Erythroblast (primary cell): ENCODE results near the gene PGP.

Experiments used
- DNase-seq, 2 experiments: peaks; one replicate each; lab custom pipeline; 2025; lab: John Stamatoyannopoulos, UW
- GATA1 ChIP-seq: IDR thresholded peaks from 2 replicates; pipeline ENCODE4 v1.6.1; 2011; ENCODE audit warnings: low read depth, mild to moderate bottlenecking, control low read depth, low read length, moderate library complexity
- POLR2A ChIP-seq: IDR thresholded peaks from 2 replicates; pipeline ENCODE4 v1.6.1; 2011; ENCODE audit warnings: mild to moderate bottlenecking, low read length

PGP gene

GRCh38 chr16:2195322-2196161, 19.1 kb downstream of the PGP start:
- TF ChIP-seq POLR2A (no peak), GATA1 (no peak)
- DNase-seq, result no peak

DNA sequence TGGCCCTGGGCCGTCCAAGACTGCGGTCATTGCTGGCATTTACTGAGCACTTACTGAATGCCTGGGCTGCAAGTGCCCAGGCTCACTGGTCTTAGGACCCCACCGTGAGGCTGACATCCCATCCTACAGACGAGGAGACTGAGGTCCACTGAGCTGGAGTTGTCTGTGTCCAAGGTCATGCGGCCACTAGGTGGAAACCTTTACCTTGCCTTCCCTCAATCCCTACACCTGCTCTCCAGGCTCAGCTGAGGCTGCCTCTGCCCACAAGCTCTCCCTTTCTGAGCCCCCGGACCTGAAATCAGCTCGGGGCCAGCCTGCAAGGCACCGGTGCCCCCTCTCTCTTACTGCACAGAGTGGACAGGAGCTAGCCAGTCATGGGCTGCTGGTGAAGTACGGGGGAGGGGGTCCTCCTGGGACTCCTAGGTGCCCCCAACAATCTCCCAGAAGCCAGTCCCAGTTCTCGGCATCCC, 19.8 kb downstream of the PGP start:
- DNase-seq, result peak; percentile 59 to 74
- TF ChIP-seq GATA1 (no peak), POLR2A (no peak)

DNA sequence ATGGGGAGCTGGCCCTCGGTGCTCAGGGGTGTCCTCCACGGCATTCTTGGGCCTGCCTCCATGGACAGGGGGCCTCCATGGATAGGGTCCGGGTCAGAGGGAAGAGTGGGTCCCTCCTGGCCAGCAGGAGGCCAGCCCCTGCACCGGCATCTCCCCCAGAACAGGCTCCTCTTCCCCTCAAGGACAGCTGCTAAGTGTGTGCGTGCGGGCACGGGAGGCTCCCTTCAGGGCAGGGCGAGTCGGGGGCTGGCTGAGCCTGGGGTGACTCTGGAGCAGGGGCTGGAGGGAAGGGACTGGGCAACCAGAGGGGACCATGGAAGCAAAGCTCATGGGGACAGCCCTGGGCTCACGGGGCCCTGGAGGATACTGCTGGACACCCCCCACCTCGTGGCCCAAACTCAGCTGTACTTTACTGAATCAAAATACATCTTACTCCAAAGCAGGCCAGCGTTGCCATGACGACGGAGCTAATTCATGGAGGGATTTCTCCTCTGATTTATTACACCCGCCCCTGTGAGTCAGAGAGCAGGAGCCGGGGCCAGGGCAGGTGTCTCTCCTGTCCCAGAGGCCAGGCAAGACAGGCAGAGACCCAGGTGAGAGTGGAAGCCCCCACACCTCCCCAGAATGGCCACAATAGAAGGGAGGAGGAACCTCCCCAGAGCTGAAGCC, 20.3 kb downstream of the PGP start:
- DNase-seq, result peak in 1 of 2 experiments; percentile 30
- TF ChIP-seq POLR2A (no peak), GATA1 (no peak)

GRCh38 chr16:2191446-2191706, 23.3 kb downstream of the PGP start:
- no peak for TF ChIP-seq POLR2A
- TF ChIP-seq GATA1, result no peak
- DNase-seq, result no peak

DNA sequence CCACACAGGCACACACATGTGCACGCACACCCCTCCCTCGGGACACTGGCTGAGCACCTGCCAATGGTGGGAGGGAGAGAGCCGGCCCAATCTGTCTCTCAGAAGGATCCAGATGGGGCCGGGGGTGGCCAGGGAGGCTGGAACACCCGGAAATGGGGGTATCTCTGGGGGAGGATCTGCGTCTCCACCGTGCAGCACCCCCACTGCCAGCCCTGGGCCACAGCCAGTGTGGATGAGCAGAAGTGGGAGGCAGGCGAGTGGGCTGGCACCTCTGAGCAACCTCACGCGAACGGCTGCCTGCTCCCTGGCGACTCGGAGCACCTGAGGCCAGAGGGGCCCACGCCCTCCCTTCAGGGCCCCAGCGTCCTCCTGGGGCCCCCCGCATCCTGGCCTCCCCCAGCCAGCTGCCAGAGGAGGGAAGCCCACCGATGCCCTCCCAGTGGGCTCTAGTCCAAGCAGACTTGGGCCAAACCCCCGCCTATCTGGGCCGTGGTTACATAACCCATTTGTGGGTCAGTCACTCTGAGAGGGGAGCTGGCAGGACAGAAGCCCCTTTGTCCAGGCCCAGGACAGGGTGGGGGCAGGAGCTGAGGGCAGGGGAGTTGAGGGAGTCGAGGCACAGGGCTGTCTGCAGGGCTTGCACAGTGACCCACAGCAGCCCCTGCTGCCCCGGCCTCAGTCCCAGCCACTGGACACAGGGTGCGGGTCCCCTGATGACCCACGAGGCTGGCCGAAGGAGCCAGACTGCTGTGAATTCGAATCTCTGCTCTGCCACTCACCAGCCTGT, 23.8 kb downstream of the PGP start:
- TF ChIP-seq GATA1 (no peak), POLR2A (no peak)
- no peak for DNase-seq

DNA sequence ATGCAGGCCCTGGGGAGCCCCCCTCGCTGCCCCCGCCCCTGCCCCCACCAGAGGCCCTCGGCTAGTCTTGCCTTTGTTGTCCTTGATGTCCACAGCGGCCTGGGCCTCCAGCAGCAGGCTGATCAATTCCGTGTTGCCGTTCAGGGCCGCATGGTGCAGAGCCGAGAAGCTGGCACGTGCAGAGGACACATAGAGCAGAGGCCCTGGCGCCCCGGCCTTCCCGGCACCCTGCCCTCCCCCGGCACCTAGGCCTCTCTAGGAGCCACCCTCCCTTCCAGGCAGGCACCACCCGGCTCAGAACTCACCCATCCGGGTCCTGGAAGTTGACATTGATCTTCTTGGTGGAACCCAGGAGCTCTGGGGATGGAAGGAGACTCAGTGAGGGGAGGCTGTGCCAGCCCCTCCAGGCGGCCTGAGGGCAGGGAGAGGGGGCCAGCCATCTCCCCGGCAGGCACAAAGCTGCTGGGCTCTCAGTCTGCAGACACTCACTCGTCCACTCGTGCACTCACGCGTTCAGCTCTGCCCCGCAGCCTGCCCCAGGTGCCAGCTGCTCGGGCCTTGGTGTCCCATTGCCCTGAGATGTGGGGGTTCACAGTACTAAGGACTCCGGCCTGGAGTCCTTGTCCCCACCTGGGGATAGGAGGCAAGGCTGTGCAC, 24.5 kb downstream of the PGP start:
- DNase-seq, result no peak
- no peak for TF ChIP-seq POLR2A
- no peak for TF ChIP-seq GATA1

GRCh38 chr16:2189252-2189893, 25.3 kb downstream of the PGP start:
- no peak for DNase-seq
- TF ChIP-seq POLR2A, result no peak
- no peak for TF ChIP-seq GATA1

- DNase-seq, result no peak
- TF ChIP-seq POLR2A (no peak), GATA1 (no peak)
Observed at GRCh38 chr16:2188395-2188794, 26.2 kb downstream of the PGP start.

DNA sequence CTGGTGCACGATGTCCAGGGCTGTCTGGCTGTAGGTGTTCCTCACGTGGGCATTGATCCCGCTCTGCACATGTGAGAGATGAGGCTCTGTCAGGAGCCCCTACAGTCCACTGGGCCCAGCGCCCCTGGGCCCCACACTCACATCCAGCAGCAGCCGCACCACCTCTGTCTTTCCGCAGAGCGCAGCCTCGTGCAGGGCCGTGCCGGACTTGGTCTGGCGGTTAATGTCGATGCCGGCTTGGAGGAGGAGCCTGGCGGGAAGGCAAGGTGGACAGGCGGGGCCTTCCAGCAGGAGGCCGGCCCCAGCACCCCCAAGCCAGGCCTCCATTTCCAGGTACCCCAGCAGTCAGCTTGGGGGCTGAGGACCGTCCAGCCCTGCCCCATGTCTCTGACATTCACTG, 27.4 kb downstream of the PGP start:
- DNase-seq, result no peak
- TF ChIP-seq POLR2A (no peak), GATA1 (no peak)

- TF ChIP-seq POLR2A (no peak), GATA1 (no peak)
Observed at GRCh38 chr16:2186505-2186904, 28.1 kb downstream of the PGP start.

DNA sequence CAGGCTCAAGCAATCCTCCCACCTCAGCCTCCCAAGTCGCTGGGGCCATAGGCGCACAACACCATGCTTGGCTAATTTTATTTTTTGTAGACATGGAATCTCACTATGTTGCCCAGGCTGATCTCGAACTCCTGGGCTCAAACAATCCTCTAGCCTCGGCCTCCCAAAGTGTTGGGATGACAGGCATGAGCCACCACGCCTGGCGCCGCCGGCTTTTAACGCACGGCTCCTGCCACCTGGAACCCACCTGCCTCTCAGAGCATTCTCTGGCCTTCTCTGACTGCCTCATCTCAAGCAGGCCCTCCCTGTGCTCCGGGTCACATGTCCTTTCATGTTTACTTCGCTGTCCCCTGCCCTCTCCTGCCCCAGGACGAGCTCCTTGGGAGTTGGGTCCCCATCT, 28.6 kb downstream of the PGP start:
- TF ChIP-seq POLR2A (no peak), GATA1 (no peak)

More at GRCh38 chr16:2186505-2186904, 28.1 kb downstream of the PGP start:
- no peak for DNase-seq

DNA sequence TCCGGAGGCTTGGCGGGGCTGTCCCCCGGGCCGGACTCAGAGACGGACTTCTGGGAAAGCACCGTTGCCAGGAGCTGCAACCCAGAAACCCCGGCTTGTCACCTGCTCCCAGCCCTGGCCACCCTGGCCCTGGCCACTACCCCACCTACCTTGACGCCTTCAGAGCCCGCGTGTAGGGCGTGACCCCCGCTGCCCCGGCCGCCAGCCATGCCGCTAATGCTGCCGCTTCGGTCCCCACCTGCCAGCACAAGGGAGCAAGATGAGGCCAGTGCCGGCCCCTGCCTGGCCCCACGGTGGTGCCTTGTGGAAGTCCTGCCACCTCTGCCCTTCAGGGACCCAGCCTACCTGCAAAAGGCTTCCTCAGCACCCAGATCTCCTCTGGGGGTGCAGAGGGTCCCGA, 29.7 kb downstream of the PGP start:
- no peak for TF ChIP-seq POLR2A
- TF ChIP-seq GATA1, result no peak

More for the DNA sequence above, 28.6 kb downstream of the PGP start:
- DNase-seq, result no peak

DNA sequence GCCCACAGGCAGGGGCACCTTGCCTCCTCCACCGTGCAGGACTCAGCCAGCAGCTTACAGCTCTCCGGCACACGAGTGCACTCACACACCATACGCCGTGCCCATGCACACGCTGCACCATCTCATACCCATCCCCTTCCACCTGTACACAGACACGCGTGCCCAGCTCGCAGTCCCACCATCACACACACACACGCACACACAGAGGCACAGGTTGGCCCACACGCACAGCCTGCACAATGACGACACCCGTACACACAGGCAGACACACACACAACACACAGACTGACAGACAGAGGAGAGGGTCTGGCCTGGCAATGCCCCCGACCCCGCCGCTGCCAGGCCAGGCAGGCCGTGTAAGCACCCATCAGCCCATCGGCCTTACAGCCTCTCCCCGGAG, 30.3 kb downstream of the PGP start:
- no peak for TF ChIP-seq GATA1
- no peak for TF ChIP-seq POLR2A
- DNase-seq, result no peak

More for the DNA sequence above, 29.7 kb downstream of the PGP start:
- DNase-seq, result no peak

- TF ChIP-seq GATA1 (no peak), POLR2A (no peak)
- no peak for DNase-seq
Observed at GRCh38 chr16:2183671-2184070, 31.0 kb downstream of the PGP start.
